T follicular helper cell (primary cell): ENCODE results near the gene ADGRA3.

Experiments
- DNase-seq: peaks from one replicate; pipeline ENCODE4 v3.0.0-alpha.2; 2020; ENCODE audit warnings: low read depth

The ADGRA3 gene

DNA sequence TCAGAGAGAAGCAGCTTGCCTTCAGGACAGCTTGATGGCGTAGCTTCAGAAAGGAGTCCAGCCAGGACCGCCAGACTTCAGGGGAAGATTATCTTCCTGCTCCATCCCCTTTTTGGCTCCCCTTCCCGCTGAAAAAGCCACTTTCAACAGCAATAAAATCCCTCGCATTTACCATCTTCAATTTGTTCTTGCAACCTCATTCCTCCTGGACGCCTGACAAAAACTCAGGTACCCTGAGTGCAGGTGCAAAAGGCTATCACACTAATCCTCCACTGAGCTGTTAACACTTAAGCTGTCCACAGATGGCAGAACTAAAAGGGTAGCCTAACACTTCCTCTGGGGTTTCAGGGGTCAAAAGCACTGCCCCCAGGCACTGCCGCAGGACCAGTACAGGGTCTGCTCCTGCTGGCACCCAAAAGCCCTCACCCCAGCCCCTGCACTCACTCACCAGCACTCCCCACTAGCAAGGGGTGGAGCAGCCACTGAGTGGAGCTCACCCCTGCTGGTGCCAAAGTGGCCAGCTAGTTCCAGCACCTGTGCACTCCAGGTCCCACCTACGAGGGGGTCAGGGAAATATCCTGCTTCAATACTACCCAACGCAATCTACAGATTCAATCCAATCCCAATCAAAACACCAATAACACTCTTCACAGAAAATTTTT is 145.8 kb downstream of the ADGRA3 start:
- no peak for DNase-seq

- no peak for DNase-seq
Measured at GRCh38 chr4:22363787-22364186, 152.1 kb downstream of the ADGRA3 start.

GRCh38 chr4:22363036-22363435 is 152.8 kb downstream of the ADGRA3 start:
- no peak for DNase-seq

- no peak for DNase-seq
Measured at GRCh38 chr4:22356987-22357596, 158.8 kb downstream of the ADGRA3 start.

DNA sequence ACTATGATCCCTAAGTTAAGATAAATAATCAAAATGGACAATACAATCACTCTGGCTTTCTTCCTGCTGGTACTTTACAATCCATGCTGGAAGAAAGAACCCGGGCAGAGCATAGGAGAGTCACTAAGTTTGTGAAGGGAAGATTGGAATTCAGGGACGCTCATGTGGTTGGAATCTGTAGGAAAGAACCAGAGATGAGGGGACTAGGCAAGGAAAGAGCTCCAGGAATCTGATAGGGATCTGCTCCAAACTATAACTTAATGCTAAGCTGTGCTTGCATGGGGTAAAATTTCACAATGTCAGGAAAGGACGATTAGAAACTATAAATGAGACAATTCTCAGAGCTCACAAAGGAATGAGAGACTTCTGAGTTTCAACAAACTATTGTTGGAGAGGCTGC is 167.5 kb downstream of the ADGRA3 start:
- DNase-seq: no peak

- no peak for DNase-seq
Measured at GRCh38 chr4:22345678-22346077, 170.2 kb downstream of the ADGRA3 start.

- no peak for DNase-seq
Measured at GRCh38 chr4:22345055-22345454, 170.8 kb downstream of the ADGRA3 start.

DNA sequence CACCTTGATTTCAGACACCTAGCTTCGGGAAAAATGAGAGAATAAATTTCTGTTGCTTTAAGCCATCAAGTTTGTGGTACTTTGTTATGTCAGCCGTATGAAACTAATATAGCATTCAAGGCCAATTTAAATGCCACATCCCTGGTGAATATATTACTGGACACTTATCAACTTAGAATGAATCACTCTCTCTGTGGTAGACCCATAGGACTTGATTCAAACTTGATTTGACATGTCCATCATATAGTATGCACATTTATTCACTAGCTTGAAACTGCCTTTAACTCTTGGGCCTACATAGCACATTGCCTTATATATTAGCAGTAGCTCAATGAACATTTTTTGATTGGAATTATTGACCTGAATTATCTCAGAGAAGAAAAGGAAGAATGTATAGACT is 172.3 kb downstream of the ADGRA3 start:
- DNase-seq: no peak

DNA sequence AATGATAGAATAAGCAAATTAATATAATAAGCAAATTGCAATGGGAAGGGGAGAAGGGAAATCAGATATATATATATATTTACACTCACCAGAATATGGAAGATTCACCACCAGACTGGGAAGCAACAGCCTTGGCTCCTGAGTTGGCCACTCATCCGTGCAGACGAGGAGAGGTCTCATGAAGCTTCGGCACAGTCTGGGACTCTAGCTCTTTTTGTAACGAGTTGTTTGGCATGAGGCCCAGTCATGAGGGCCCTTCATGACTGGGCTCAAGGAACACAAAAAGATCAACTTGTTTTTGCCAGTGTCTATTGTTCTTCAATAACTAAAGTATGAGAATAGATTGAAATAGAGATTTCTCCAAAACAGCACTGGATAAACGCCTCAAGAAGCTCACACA is 176.4 kb downstream of the ADGRA3 start:
- DNase-seq: no peak

DNA sequence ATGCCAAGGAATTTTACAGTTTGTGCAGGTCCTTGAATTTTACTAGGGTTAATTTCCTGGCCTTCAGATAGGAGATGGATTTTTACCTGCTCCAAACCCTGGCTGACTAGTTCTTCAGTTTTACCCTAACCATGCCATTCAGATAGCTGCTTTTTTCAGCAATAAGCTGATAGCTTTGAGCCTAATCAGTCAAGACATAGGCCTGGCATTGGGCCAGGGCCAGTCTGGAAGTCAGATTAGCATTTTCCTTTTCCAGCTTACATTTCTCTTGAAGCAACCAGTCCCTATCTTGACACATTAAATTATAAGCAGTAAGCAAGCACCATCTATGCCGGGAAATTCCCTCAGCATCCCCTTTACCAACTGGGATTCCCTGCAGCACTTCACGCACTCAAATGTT is 177.1 kb downstream of the ADGRA3 start:
- no peak for DNase-seq
